Fibroblast of skin of abdomen (primary cell): ENCODE data around the gene PRDM15.

Experiments used
- DNase-seq: peaks from one replicate; pipeline ENCODE4 v3.0.0-alpha.2; 2013

Gene PRDM15

GRCh38 chr21:41777951-41778815 lies 101.0 kb downstream of the PRDM15 start:
- peak; percentile 85 for DNase-seq

GRCh38 chr21:41776778-41777177 lies 102.4 kb downstream of the PRDM15 start:
- DNase-seq, result no peak

GRCh38 chr21:41775149-41775472 lies 104.0 kb downstream of the PRDM15 start:
- no peak for DNase-seq

- DNase-seq, result no peak
Observed at GRCh38 chr21:41774467-41775148, 104.5 kb downstream of the PRDM15 start.

GRCh38 chr21:41772351-41773080 lies 106.6 kb downstream of the PRDM15 start:
- no peak for DNase-seq

- DNase-seq, result no peak
Observed at GRCh38 chr21:41771625-41771945, 107.6 kb downstream of the PRDM15 start.

GRCh38 chr21:41770901-41771624 lies 108.1 kb downstream of the PRDM15 start:
- DNase-seq, result no peak

GRCh38 chr21:41769933-41770332 lies 109.2 kb downstream of the PRDM15 start:
- no peak for DNase-seq

GRCh38 chr21:41769521-41769920 lies 109.6 kb downstream of the PRDM15 start:
- DNase-seq, result no peak

- no peak for DNase-seq
Observed at GRCh38 chr21:41769111-41769510, 110.0 kb downstream of the PRDM15 start.

- peak; percentile 81 for DNase-seq
Observed at GRCh38 chr21:41768437-41769042, 110.6 kb downstream of the PRDM15 start.

- no peak for DNase-seq
Observed at GRCh38 chr21:41767606-41768436, 111.3 kb downstream of the PRDM15 start.

GRCh38 chr21:41766883-41767605 lies 112.1 kb downstream of the PRDM15 start, which contains the start of gene RIPK4:
Gene RIPK4, minus strand, starts transcription at chr21:41767052. Its CDS starts 11 bp downstream, at chr21:41767041.
- no peak for DNase-seq

GRCh38 chr21:41765973-41766882 lies 112.9 kb downstream of the PRDM15 start:
- DNase-seq, result no peak

GRCh38 chr21:41765420-41765821 lies 113.7 kb downstream of the PRDM15 start:
- no peak for DNase-seq

- no peak for DNase-seq
Observed at GRCh38 chr21:41764558-41765419, 114.4 kb downstream of the PRDM15 start.

GRCh38 chr21:41763996-41764395 lies 115.1 kb downstream of the PRDM15 start:
- no peak for DNase-seq

- DNase-seq, result no peak
Observed at GRCh38 chr21:41763398-41763931, 115.7 kb downstream of the PRDM15 start.
